HG03095 (cell line): ENCODE data around the gene MPRIP.

Experiments
- ATAC-seq: cut with Tn5 transposase; IDR thresholded peaks from one replicate; pipeline ENCODE4 v1.9.1; 2021; ENCODE audit warnings: moderate library complexity; ENCODE audit not compliant: unreplicated experiment

Gene MPRIP

DNA sequence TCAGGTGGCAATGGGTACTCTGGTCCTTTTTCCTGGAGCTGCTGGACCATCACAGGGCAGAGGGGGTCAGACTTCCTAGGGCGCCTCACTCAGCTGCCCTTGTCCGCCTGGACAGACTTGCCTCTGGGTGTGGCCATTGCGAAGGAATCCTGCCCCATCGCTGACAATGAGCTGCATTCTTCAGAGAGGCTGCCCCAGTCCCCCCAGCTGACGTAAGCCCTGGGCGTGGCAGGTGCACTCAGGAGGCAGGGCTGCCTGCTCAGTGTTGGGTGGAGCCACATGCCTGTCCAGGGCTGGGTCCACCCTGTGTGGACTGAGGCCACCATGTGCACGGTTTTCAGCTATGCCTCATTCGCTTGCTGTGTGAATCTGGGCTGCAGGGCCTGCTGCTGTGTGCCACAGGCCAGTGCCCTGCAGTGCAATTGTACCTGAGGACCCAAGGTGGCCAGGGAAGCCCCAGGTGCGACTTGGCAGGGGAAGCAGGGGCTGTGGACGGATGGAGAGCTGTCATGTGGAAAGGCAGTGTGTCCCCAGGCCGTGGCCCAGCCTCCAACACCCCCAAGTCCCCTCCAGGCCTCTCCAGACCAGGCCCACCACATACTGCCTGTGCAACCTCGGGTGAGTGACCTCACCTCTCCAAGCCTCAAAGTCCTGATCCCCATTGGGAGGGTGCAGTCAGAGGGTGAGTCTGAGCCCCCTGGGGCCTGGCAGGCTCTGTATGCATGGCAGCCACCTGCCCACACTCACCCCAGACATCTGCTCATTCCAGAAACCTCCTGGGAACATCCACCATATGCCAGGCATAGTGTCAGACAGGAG is 14.0 kb upstream of the MPRIP start:
- no peak for ATAC-seq

DNA sequence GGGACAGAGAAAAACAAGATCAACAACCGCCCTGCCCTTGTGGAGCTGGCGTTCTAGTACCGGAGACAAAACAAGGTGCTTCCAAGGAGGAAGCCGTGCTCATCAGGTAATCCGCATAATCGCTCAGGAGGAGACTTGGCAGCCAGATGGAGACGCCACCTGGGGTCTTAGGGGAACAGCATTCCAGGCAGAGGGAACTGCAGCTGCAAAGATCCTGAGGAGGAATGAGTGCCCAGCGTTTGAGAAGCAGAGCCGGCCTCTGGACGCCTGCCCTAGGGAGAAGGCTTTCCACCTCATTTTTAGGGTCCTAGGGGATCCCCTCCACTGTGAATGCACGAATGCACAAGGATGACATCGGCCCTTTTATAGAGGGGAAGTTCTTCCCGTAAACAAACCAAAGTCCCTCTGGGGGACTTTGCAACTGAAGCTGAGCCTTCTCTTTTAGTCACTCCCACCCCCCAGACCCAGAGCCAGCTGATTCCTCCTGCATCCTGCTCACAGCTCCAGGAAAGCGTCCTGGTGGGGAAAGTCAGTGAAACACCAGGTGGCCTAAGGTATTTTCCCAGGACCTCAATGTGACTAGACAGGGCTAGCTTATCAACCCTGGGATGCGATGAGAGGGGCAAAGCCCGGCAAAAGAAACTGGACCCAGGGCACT is 13.2 kb upstream of the MPRIP start:
- ATAC-seq, result no peak

DNA sequence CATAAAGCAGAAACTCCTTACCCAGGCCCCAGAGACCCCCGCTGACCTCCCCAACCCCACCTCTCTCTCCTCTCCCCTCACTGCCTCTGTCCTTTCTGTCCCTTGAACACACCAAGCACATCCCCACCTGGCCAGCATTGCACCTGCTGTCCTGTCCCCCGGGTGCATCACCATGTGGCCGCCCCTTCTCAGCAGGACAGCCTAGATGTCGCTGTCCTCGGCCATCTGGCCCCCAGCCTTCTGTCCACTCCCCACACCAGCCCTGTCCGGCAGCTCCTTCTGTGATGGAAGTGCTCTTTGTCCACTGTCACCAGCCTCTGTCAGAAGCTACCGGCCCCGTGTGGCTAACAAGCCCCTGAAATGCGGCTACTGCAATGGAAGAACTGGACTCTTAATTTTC is 12.3 kb upstream of the MPRIP start:
- ATAC-seq, result no peak

DNA sequence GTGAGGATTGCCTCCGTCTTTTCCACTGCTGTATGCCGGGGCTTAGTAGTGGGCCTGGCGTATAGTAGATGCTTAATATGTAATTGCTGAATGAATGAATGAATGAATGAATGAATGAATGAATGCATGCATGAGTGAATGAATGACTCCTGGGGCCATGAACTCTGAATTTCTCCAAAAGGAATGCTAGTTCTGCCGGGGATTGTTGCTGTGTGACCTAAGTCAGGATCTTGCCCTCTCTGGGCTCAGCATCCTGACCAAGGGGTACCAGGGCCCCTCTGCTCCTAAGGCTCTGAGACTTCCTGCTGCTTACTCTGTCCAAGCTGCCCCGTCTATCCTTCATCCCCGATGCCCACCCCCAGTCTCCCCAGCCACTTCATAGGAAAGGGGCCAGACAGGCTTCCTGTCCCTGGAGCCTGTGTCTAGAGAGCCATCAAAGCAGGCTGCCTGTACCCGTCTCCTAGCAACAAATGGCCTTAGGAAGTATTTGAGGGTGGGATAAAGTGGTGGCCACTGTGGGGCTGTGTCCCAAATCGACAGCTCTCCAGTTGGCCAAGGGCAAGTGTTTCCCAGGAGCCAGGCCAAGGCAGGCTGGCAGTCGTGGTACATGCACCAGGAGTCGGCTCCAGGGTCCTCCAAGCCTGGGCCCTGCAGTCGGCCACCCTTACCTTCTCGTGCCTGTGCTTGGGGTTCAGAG is 11.6 kb upstream of the MPRIP start:
- no peak for ATAC-seq

DNA sequence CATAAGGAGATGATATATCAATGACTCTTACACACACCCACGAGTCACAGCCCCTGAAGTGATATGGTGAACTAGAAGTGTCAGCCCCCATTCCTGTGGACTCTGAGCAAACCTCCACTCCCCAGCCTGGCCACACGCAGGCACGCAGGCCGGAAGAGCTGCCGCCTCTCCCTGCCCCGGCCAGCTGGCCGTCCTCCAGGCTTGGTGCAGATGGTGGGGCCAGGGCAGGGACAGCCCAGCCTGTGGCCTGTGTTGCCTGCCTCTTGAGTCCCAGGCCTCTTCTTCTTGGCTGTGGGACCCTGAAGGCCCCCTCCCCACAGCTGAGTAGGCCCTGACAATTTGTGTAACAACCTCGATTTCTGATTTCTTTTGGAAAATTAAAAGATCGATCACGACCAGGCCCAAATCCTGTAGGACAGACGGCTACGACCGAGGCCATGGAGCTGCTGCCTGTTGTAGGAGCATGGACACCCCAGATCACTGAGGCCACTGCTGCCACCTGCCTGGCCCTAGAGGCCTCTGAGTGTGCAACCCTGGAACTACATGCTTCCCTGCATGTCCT is 10.0 kb upstream of the MPRIP start:
- ATAC-seq, result no peak

DNA sequence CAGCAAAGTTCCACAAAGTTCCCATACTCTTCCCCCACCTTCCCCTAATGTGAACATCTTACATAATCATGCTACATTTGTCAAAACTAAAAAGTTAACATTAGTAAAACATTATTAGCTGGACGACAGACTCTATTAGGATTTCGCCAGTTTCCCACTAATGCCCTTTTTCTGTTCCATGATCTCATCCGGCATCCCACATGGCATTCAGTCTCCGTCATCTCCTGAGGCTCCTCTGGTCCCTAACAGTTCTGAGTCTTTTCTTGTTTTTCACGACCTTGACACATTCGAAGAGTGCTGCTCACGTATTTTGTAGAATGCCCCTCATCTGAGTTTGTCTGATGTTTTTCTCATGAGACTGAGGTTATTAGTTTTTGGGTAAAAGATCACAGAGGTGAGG is 8.8 kb upstream of the MPRIP start:
- no peak for ATAC-seq

DNA sequence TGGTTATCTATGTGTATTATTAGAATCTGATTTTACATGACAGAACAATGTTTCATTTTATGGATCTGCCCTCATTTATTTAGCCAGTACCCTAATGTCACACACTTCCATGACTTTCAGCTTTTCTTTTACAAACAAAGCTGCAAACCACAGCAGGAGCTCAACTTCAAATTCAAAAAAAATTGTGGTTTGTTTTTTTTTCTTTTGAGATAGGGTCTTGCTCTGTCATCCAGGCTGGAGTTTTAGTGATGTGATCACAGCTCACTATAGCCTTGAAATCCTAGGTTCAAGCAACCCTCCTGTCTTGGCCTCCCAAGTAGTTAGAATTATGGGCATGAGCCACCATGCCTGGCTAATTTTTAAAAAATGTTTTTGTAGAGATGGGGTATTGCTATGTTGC is 8.2 kb upstream of the MPRIP start:
- ATAC-seq, result no peak

DNA sequence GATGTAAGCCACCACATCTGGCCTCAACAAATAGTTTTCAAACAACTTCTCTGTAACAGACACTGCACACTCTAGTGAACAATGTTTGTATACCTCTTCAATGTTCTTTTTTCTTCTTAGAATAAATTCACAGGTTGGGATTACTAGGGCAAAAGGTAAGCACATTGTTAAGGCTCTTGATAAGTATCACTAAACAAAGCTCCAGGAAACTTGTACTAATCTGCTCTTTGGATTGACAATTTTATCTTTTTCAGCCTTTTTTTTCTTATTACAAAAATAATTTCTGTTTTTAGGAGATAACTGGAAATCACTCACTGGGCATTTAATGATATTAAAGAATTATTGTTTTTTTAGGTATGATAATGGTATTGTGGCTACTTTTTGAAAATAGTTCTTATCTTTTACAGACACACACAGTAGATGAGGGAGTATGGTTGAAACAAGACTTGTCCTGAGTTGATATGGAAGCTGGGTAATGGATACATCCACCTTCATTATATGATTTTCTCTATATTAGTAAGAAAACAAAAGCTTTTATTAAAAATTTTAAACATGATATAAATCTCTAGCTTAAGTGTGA is 7.7 kb upstream of the MPRIP start:
- no peak for ATAC-seq

DNA sequence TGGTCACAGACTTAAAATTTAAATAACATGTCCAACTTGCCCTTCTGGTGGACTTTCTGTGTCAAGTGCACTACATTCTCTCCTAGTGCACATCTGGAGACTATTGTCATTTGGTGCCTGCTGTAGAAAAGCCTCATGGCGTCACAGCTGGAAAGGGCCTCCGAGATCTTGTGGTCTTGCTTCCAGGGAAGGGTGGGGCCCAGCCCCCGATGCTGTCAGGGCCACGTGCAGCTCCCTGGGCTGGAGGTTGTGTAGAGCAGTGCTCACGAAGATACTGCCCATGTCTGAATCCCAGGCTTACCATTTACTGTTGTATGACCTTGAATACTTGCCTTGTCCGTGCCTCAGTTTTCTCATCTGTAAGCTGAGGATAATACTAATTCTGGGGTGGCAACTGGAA is 6.8 kb upstream of the MPRIP start:
- no peak for ATAC-seq

DNA sequence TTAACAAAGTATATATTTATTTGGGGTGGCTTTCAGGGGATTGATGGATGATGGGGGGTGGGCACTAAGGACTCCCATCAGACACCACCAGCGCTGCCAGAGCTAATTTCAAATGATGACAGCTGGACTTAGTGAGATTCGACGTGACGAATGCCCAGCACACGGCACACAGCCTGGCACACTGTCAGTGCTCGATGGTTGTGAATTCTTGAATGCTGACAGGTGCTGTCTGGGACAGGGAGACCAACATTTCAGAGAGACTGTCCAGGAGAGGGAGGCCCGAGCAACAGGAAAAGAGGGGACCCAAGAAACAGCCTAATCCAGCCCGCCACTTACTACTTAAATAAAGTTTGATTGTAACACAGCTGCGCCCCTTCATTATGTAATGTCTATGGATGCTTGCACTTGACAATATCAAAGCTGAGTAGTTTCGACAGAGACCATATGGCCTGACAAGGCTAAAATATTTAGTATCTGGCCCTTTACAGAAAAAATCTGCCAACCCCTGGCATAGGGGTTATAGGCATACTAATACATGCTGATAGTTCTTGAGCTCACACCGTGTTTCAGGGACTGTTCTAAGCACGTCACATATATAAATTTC is 6.2 kb upstream of the MPRIP start:
- ATAC-seq, result no peak

DNA sequence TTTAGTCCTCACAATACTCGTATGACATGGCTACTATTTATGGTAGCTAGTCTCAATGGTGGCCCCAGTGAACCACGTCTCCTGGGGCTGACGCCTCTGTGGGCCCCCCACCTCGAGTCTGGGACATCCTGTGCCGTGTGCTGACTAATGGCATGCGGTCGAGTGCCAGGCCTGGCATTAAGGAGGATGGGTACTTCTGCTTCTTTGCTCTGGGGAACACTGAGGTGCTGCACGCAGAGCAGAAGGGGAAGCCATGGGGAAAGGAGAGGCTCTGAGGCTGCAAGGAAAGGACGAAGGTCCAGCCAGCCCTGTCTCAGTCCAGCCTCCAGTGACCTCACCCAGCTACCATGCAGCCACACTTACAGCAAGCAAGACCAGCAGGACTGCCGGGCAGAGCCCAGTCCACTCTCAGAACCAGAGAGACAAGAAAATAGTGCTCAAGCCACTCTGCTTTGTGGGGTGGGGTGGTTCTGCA is 5.7 kb upstream of the MPRIP start:
- ATAC-seq, result no peak

DNA sequence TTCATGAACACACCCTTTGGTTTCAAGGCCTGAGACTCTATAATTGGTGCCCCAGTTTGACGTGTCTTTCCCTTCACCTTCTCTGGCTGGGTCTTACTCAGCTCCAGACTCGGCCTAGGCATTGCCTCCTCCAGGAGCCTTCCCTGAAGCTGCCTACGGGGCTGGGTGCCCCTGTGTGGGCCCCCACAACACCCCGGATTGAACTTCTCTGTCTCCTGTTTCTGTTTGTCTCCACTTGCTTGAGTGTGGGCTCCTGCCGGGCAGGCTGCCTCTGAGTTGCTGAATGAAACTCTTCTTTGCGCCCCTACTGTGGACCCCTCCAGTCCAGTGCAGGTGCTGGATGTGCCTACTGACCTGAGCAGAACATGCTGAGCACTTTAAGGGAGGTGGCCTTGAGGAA is 2.3 kb upstream of the MPRIP start:
- ATAC-seq, result no peak

DNA sequence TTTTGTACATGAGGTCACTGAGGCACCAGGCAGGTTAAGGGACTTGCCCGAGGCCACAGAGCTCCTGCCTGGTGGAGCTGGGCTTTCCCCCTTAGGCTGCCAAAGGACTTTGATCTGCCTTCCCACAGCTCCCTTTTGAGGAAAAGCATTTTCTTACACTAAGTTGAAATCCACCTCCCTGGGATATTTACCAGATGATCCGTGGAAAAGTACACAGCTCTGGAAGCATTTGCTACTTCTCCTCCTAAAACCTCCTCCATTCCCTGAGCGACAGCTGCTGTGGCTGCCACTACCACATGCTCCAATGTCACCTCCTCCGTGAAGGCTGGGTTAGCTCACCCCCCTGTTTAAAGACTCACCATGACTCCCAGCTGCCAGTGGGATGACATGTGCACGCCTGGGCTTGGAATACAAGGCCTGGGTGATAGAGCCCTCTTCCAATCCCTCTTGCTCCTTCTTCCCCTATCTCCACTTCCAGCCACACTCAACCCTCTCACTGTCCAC is 1.2 kb upstream of the MPRIP start:
- no peak for ATAC-seq

DNA sequence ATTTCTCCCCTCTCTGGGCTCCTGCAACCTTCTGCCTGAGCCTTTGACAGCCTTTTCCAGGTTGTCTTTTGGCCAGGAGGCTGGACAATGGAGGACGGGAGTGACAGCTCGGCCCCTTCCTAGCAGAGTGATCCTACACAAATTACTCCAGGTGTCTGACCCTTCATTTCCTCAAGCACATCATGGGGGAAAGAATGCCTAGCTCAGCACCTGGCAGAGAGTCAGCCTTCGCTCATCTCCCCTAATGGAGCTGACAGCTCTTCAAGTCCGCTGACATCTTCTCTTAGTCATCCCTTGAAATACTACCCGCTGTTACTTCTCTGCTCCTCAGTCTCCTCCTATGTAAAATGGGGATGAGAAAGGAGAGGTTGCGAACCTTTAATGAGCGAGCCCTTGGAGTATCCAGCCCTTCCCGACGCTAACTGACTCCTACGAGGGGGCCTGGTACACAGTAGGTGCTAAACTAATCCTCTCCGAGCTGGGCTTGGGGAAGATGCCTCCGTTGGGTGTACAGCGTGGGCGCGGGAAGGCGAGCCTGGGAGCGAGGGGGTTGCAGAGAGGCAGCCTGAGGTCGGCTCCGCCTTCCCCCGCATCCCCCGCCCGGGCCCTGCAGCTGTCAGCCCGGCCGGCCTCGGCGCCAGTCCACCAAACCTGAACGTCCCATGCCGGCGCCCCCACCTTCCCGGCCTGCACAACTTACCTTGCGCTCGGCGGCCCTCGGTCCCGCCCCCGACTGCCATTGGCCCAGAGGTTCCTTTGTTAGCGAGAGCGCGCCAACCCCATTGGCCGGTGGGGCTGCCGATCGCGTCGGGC is 480 bp upstream of the MPRIP start:
- peak; percentile 84 for ATAC-seq

DNA sequence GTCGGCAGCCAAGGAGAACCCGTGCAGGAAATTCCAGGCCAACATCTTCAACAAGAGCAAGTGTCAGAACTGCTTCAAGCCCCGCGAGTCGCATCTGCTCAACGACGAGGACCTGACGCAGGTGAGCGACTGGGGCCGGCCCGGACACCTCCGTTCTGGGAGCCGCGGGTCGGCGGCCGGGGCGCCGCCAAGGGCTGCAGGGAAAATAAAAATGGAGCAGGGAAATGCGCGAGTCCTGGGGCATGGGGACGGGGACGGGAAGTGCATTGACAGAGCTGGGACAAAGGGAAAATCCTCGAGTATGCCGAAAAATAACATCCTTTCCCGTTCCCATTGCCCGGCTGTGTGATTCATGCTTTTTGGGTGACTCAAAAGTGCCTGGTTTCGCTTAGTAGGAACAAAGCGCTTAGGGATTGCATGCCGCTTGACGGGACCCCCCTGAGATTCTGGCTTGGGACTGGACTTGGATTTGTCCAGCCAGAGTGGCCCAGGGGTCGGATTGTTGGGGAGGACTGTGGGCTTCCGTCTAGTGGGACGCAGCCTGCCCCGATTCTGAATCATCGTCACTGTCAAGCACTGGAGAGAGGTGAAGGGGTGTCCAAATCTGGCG is 699 bp downstream of the MPRIP start:
- no peak for ATAC-seq

DNA sequence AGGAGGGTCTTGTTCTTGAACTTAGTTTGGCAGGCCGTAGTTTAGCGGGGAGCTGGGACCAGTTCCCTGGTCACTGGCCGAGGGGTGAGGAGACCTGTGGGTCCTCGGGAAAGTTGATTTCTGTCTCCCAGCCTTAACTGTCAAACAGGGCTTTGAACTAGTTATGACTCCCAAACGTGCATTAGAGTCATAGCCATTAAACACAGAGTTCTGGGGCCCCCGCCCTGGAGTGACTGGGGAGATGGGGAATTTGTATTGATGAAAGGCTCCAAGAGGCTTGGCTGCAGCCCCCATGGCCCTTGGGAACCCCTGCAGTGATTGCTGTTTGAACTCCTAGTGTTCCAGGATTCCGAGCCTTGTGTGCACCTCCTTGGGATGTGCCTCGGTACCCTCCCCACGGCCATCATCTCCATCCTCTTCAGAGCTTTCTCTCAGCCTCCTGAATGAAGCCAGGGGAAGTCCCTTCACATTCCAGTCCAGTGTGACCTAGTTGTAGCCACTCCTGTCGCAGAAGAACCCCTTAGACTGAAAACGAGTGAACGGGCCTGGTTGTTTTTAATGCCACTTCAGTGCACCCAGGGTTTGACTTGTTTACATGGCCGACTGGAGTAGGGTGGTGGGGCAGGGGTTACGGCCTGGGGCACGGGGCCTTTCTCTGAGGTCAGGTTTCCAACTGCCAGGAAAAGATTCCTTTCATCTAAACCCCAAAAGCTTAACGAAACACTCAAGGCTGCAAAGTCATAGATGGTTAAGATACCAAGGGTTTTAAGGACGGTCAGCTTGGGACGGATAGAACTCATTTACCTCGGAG is 1.4 kb downstream of the MPRIP start:
- ATAC-seq, result no peak

DNA sequence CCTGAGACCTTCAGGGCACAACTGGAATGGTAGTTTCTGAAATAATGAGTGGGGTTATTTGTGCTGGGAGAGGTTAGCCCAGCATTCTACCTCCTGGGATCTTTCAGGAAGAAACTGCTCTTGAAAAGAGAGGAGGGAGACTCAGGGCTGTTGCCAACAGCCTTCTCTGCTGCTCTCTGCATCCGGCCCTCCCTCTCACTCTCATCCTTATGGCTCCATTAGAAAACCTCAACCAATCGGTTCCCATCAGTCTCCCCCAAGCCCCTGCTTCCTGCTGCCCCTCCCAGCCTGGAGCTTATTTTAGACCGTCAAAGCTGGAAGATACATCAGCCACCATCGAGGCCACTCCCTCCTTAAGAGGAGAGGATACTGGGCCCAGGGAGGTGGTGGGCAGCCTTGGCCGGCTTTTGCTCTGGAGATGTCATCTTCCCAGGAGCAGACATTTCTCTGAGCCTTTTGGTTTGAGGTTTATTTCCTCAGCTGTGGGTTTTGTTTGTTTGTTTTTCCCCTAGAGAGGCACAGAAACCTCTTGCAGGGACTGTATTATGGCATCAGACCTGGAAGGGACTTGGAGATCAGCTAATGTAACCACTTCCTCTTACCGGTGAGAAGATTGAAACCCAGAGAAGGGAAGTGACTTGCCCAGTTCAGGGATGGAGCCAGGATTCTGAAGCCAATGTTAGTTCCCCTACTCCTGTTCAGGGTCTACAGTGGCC is 2.7 kb downstream of the MPRIP start:
- ATAC-seq, result no peak

DNA sequence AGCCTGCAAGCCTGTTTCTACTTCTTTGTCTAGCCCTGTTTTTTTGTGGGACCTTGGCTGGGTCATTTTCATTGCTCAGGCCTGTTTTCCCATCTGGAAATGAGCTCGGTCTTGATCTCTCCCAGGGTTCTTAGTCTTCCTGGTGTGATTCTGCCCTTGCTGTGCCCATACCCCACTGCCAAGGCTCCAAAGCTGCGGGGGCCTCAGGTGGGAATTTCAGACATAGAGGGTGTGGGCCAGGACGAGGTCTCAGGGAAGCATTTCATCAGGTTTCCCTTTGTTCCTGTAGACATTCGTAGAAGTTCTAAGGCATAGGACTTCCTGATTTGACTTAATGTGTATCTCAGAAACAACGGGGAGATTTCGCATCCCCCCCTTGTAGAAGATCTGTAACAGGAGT is 5.8 kb downstream of the MPRIP start:
- ATAC-seq, result no peak
